A549 (cell line): ENCODE data around the gene METTL24. TPM values are rescaled to one million over a fixed set of nuclear protein-coding genes. Genes with fewer than 3 reads are reported as not detected.

Experiments used
- ATAC-seq, 2 experiments: fragments of 200-7000 bp in 1 of 2; fragments of >200 bp in 1 of 2; cut with Nextera tagmentation in 1 of 2; cut with Tn5 transposase in 1 of 2; 3 replicates each; pipeline versions ENCODE4 v1.8.0 to v1.9.1; 2018 to 2020; ENCODE audit warnings: mild to moderate bottlenecking in 1 of 2, moderate library complexity in 1 of 2
- CTCF ChIA-PET: fragments of 300-600 bp; sonication (Branson Sonifier 250); formaldehyde crosslinking; extraction: SDS; loops from one replicate; lab custom pipeline; 2021; ENCODE audit warnings: antibody characterized with exemption, inconsistent platforms; lab: Yijun Ruan, JAX
- POLR2A ChIA-PET: fragments of 350-600 bp; formaldehyde crosslinking; extraction: SDS; loops from one replicate; lab custom pipeline; 2021; ENCODE audit warnings: antibody characterized with exemption, inconsistent platforms; lab: Yijun Ruan, JAX
- DNase-seq, 2 experiments: peaks; one replicate each; pipeline versions ENCODE4 v3.0.0 to v3.0.0-alpha.2; 2011 to 2016; ENCODE audit warnings: low read depth in 1 of 2, low spot score in 1 of 2
- FAIRE-seq: peaks from 2 replicates; lab custom pipeline; 2011; peaks lifted over from hg19 to GRCh38; lab: Jason Lieb, UNC
- H3K27ac ChIP-seq, 2 experiments: fragments of >200 bp; sonication (Bioruptor Twin); formaldehyde crosslinking; 3 replicates each; pipeline ENCODE4 v1.5.1; 2016 to 2017
- H3K4me1 ChIP-seq: fragments of >200 bp; sonication (Bioruptor Twin); formaldehyde crosslinking; 3 replicates; pipeline ENCODE4 v1.6.1; 2016
- H3K4me2 ChIP-seq: fragments of >200 bp; sonication (Bioruptor Twin); formaldehyde crosslinking; 3 replicates; pipeline ENCODE4 v1.6.1; 2016
- H3K4me3 ChIP-seq: fragments of >200 bp; sonication (Bioruptor Twin); formaldehyde crosslinking; 3 replicates; pipeline ENCODE4 v1.5.1; 2016
- H3K9me3 ChIP-seq: fragments of >200 bp; sonication (Bioruptor Twin); formaldehyde crosslinking; 3 replicates; pipeline ENCODE4 v1.6.1; 2016
- BHLHE40 ChIP-seq: IDR thresholded peaks from 2 replicates; pipeline ENCODE4 v1.6.1; 2012; ENCODE audit warnings: low read depth, low read length, inconsistent platforms
- CBX2 ChIP-seq: fragments of 200-600 bp; sonication (generic); IDR thresholded peaks from 2 replicates; pipeline ENCODE4 v1.6.1; 2016; ENCODE audit warnings: low read depth, mild to moderate bottlenecking, borderline replicate concordance
- CBX8 ChIP-seq: fragments of 200-600 bp; sonication (generic); IDR thresholded peaks from 2 replicates; pipeline ENCODE4 v1.6.1; 2016
- CEBPB ChIP-seq, 2 experiments: fragments of >200 bp in 1 of 2; sonication (Bioruptor Twin) in 1 of 2; formaldehyde crosslinking in 1 of 2; IDR thresholded peaks; 2 replicates each; pipeline ENCODE4 v1.6.1; 2012 to 2016
- E2F6 ChIP-seq: IDR thresholded peaks from 2 replicates; pipeline ENCODE4 v1.6.1; 2012; ENCODE audit warnings: low read depth, borderline replicate concordance
- EHF ChIP-seq: fragments of 250-450 bp; sonication (Bioruptor Pico); IDR thresholded peaks from 2 replicates; pipeline ENCODE4 v1.5.0; 2020; ENCODE audit warnings: mild to moderate bottlenecking
- EHMT2 ChIP-seq: fragments of 200-600 bp; sonication (generic); IDR thresholded peaks from 2 replicates; pipeline ENCODE4 v1.6.1; 2016; ENCODE audit warnings: antibody characterized with exemption, low read depth, mild to moderate bottlenecking, moderate library complexity
- EP300 ChIP-seq, 2 experiments: fragments of >200 bp; sonication (Bioruptor Twin); formaldehyde crosslinking; IDR thresholded peaks; 2 replicates in 1 of 2; 3 replicates in 1 of 2; pipeline ENCODE4 v1.6.1; 2016 to 2017
- FOSB ChIP-seq: fragments of 250-450 bp; sonication (Bioruptor Pico); IDR thresholded peaks from 2 replicates; pipeline ENCODE4 v1.5.0; 2020; ENCODE audit warnings: mild to moderate bottlenecking, moderate library complexity
- FOSL2 ChIP-seq, 2 experiments: fragments of 450-650 bp in 1 of 2; fragments of >200 bp in 1 of 2; sonication (Bioruptor Twin) in 1 of 2; formaldehyde crosslinking; IDR thresholded peaks; 2 replicates each; pipeline versions ENCODE4 v1.5.0 to v1.6.1; 2016 to 2020; ENCODE audit warnings: mild to moderate bottlenecking in 1 of 2, moderate library complexity in 1 of 2
- GATA3 ChIP-seq: IDR thresholded peaks from 2 replicates; pipeline ENCODE4 v1.6.1; 2012; ENCODE audit warnings: borderline replicate concordance
- HDAC2 ChIP-seq: fragments of 200-600 bp; sonication (generic); IDR thresholded peaks from 2 replicates; pipeline ENCODE4 v1.6.1; 2016
- HEYL ChIP-seq: fragments of 250-450 bp; sonication (Bioruptor Pico); IDR thresholded peaks from 2 replicates; pipeline ENCODE4 v1.8.0; 2021; ENCODE audit warnings: mild to moderate bottlenecking, moderate library complexity
- HOXA7 ChIP-seq: fragments of 250-450 bp; sonication (Bioruptor Pico); IDR thresholded peaks from 2 replicates; pipeline ENCODE4 v1.5.0; 2020; ENCODE audit warnings: mild to moderate bottlenecking, moderate library complexity
- JUN ChIP-seq, 2 experiments: fragments of >200 bp; sonication (Bioruptor Twin); formaldehyde crosslinking; IDR thresholded peaks; 2 replicates in 1 of 2; 3 replicates in 1 of 2; pipeline ENCODE4 v1.6.1; 2016 to 2017
- KDM1A ChIP-seq: fragments of 200-600 bp; sonication (generic); IDR thresholded peaks from 2 replicates; pipeline ENCODE4 v1.6.1; 2016; ENCODE audit warnings: low read depth, mild to moderate bottlenecking
- MAX ChIP-seq: IDR thresholded peaks from 2 replicates; pipeline ENCODE4 v1.6.1; 2012
- MAZ ChIP-seq: fragments of 150-350 bp; IDR thresholded peaks from 2 replicates; pipeline ENCODE4 v1.6.1; 2014; ENCODE audit warnings: antibody characterized with exemption, low read depth, low read length, borderline replicate concordance
- MYC ChIP-seq: IDR thresholded peaks from 2 replicates; pipeline ENCODE4 v1.6.1; 2012; ENCODE audit warnings: mild to moderate bottlenecking, inconsistent platforms, low read length, improper control_type of control experiment, borderline replicate concordance
- NFE2L2 ChIP-seq: fragments of 150-350 bp; conservative IDR thresholded peaks from 2 replicates; pipeline ENCODE4 v1.6.1; 2014; ENCODE audit warnings: low read length
- RARB ChIP-seq: fragments of 250-450 bp; sonication (Bioruptor Pico); IDR thresholded peaks from 2 replicates; pipeline ENCODE4 v1.8.0; 2021; ENCODE audit warnings: mild to moderate bottlenecking, moderate library complexity
- RFX5 ChIP-seq: fragments of 450-650 bp; IDR thresholded peaks from 2 replicates; pipeline ENCODE4 v1.7.1; 2014; ENCODE audit warnings: antibody characterized with exemption, mild to moderate bottlenecking, moderate library complexity
- SMC3 ChIP-seq: fragments of >200 bp; sonication (Bioruptor Twin); formaldehyde crosslinking; IDR thresholded peaks from 3 replicates; pipeline ENCODE4 v1.6.1; 2018; ENCODE audit warnings: inconsistent platforms
- SREBF2 ChIP-seq: fragments of 450-650 bp; IDR thresholded peaks from 2 replicates; pipeline ENCODE4 v1.6.1; 2014; ENCODE audit warnings: mild to moderate bottlenecking, moderate library complexity
- TP53 ChIP-seq: fragments of 250-450 bp; sonication (Bioruptor Pico); IDR thresholded peaks from 2 replicates; pipeline ENCODE4 v1.5.0; 2021; ENCODE audit warnings: mild to moderate bottlenecking, moderate library complexity
- ZSCAN20 ChIP-seq: fragments of 250-450 bp; sonication (Bioruptor Pico); IDR thresholded peaks from 2 replicates; pipeline ENCODE4 v1.8.0; 2022; ENCODE audit warnings: mild to moderate bottlenecking, moderate library complexity
- WGBS: methylation state at CpG from one replicate; pipeline ENCODE4 v1.1.6; 2017; ENCODE audit errors: missing lambda C conversion rate; 5-methylcytosine and 5-hydroxymethylcytosine counted together
- polyA plus RNA-seq, 4 experiments: library from polyadenylated mRNA; depleted of rRNA in 3 of 4; stranded (reverse); fragments of >200 nt; fragmentation: RNase III in 1 of 4; extraction: RNeasy Plus Mini Kit Qiagen cat#74134 plus additional on column Dnase treatment in 1 of 4; gene quantifications; 2 replicates in 3 of 4; 3 replicates in 1 of 4; pipeline ENCODE4 v1.2.3, GENCODE V29; 2011 to 2017
- TF ChIP-seq, protein P1 (sequence below): fragments of 250-450 bp; sonication (Bioruptor Pico); IDR thresholded peaks from 2 replicates; pipeline ENCODE4 v1.5.0; 2020; ENCODE audit warnings: low read depth, mild to moderate bottlenecking, moderate library complexity
- TF ChIP-seq, protein P2 (sequence below): fragments of >200 bp; sonication (Bioruptor Twin); formaldehyde crosslinking; IDR thresholded peaks from 3 replicates; pipeline ENCODE4 v1.6.1; 2016
- TF ChIP-seq, protein P3 (sequence below): fragments of >200 bp; sonication (Bioruptor Twin); formaldehyde crosslinking; IDR thresholded peaks from 3 replicates; pipeline ENCODE4 v1.5.1; 2016

Gene METTL24
- polyA plus RNA-seq, 2 of the 4 experiments (the other 2 are of a cell fraction) = not detected

DNA sequence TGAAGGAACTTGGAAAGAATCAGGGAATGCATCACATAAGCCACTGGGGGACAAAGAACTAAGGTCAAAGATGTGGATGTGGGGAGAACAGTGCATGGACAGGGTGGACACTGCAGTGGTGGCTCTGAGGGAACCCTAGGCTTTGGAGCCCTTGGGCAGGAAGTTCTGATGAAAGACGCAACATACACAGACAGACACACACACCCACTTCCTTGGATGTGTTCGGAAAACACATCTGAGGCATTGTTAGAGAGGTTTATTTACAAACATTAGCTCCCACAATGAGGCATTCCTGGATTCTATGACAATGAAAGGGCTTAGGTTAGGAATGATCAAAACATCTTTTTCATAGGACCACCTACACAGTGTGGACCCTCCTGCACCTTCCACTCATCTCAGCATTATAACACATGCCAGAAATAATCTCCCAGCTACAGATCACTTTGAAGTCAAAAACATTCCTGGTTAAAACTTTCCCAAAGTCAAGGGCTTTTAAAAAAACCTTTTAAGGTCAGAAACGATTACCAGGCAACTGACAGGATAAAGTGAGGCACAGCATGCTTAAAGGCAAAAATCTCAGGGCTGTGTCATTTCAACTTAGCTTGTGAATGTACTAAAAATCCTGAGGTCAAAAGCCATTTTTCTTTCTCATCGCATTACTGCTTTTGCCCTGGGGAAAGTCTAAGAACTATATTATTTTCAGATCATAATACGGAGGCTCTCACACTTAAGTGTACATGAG, 6.4 kb upstream of the METTL24 start:
- ATAC-seq = no peak
- TF ChIP-seq, protein P1, sequence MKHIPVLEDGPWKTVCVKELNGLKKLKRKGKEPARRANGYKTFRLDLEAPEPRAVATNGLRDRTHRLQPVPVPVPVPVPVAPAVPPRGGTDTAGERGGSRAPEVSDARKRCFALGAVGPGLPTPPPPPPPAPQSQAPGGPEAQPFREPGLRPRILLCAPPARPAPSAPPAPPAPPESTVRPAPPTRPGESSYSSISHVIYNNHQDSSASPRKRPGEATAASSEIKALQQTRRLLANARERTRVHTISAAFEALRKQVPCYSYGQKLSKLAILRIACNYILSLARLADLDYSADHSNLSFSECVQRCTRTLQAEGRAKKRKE = no peak
- TF ChIP-seq SREBF2 = no peak
- TF ChIP-seq BHLHE40 = no peak
- TF ChIP-seq EP300 (IDR thresholded peaks at IDR 0.05) = no peak
- TF ChIP-seq FOSB (CRISPR knock-in tag) = no peak
- TF ChIP-seq MAX = no peak
- TF ChIP-seq CBX8 = no peak
- TF ChIP-seq TP53 = no peak
- no peak for TF ChIP-seq MAZ
- TF ChIP-seq EHF (CRISPR knock-in tag) = no peak
- TF ChIP-seq, protein P2, sequence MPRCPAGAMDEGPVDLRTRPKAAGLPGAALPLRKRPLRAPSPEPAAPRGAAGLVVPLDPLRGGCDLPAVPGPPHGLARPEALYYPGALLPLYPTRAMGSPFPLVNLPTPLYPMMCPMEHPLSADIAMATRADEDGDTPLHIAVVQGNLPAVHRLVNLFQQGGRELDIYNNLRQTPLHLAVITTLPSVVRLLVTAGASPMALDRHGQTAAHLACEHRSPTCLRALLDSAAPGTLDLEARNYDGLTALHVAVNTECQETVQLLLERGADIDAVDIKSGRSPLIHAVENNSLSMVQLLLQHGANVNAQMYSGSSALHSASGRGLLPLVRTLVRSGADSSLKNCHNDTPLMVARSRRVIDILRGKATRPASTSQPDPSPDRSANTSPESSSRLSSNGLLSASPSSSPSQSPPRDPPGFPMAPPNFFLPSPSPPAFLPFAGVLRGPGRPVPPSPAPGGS = no peak
- no peak for TF ChIP-seq JUN (IDR thresholded peaks at IDR 0.05)
- TF ChIP-seq EHMT2 = no peak
- no peak for TF ChIP-seq CEBPB (IDR thresholded peaks at IDR 0.05)
- no peak for TF ChIP-seq E2F6
- TF ChIP-seq, protein P3, sequence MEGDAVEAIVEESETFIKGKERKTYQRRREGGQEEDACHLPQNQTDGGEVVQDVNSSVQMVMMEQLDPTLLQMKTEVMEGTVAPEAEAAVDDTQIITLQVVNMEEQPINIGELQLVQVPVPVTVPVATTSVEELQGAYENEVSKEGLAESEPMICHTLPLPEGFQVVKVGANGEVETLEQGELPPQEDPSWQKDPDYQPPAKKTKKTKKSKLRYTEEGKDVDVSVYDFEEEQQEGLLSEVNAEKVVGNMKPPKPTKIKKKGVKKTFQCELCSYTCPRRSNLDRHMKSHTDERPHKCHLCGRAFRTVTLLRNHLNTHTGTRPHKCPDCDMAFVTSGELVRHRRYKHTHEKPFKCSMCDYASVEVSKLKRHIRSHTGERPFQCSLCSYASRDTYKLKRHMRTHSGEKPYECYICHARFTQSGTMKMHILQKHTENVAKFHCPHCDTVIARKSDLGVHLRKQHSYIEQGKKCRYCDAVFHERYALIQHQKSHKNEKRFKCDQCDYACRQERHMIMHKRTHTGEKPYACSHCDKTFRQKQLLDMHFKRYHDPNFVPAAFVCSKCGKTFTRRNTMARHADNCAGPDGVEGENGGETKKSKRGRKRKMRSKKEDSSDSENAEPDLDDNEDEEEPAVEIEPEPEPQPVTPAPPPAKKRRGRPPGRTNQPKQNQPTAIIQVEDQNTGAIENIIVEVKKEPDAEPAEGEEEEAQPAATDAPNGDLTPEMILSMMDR = no peak
- TF ChIP-seq CBX2 = no peak
- no peak for TF ChIP-seq SMC3
- TF ChIP-seq RFX5 = no peak
- ChIA-PET CTCF (interaction anchor here (0.6 to 1.5 kb wide), 3 partner anchors 10 to 661 kb away, joined by 3 to 7 read pairs (median 5); no protein-coding TSS in a partner anchor), POLR2A (no interaction called here)
- no peaks in the 10 kb centered on the region for H3K9me3 ChIP-seq
- H3K4me1 ChIP-seq = no peaks in the 10 kb centered on the region
- no peak for DNase-seq
- H3K4me2 ChIP-seq = no peak overlapping the region
- H3K27ac ChIP-seq = no peak overlapping the region
- no peak overlapping the region for H3K4me3 ChIP-seq
- WGBS = 44% methylated on average over 5 of the region's 5 CpGs
- no peak for FAIRE-seq

DNA sequence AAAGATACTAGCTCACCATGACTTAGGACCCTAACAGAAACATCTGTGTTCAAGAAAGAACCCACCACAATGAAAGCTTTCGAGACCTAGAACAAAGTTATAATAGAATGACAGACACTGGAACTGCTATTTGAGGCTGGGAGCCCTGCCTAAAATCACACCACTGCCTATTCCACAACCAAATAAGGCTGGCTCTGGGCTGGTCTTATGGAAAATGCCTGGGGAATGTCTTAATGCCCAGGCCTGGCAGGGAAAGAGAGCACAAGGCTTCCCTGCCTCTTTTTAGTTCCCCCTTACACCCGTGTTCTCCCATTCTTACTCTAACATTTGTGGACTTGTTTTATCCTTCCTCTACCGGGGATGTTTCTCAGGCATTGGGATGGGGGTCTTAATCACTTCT, 5.6 kb upstream of the METTL24 start:
- CTCF ChIA-PET = interaction anchor here (0.5 to 1.4 kb wide), 2 partner anchors 27 to 1664 kb away, joined by 3 to 7 read pairs; no protein-coding TSS in a partner anchor
- 36% methylated on average over 3 of the region's 3 CpGs for WGBS
- Histone ChIP-seq H3K4me3 (no peak overlapping the region), H3K4me1 (no peaks in the 10 kb centered on the region), H3K4me2 (no peak overlapping the region), H3K9me3 (no peaks in the 10 kb centered on the region), H3K27ac (no peak overlapping the region)
- no peak for FAIRE-seq
- POLR2A ChIA-PET = no interaction called here
- TF ChIP-seq E2F6 (no peak), FOSL2 (IDR thresholded peaks at IDR 0.05) (no peak), FOSL2 (CRISPR knock-in tag; IDR thresholded peaks at IDR 0.05) (no peak), ZSCAN20 (CRISPR knock-in tag) (no peak), NFE2L2 (no peak), EHMT2 (no peak), GATA3 (no peak), MAZ (no peak), RFX5 (no peak), HDAC2 (no peak), HOXA7 (CRISPR knock-in tag) (no peak), RARB (CRISPR knock-in tag) (no peak), KDM1A (no peak), HEYL (CRISPR knock-in tag) (no peak), MYC (no peak)
- DNase-seq = no peak
- ATAC-seq = no peak
